ENCODE data around the gene TRIP11.

Gene TRIP11

GRCh38 chr14:91919814-91920213, 120.0 kb downstream of the TRIP11 start:
- H3K79me1 ChIP-seq (ENCODE audit: low read length) = no peaks in the 10 kb centered on the region
- no peak overlapping the region for H3K27ac ChIP-seq (ENCODE audit: low read depth, low read length)
- H4K91ac ChIP-seq (ENCODE audit: low read depth, low read length) = no peak overlapping the region
- no peak overlapping the region for H3K4me2 ChIP-seq (ENCODE audit: low read length)
- no peak overlapping the region for H3K23ac ChIP-seq (ENCODE audit: low read length)
- no peaks in the 10 kb centered on the region for H3K79me2 ChIP-seq (ENCODE audit: control insufficient read depth, insufficient read depth, low read length, poor library complexity)
- no peaks in the 10 kb centered on the region for H3K36me3 ChIP-seq (ENCODE audit: control insufficient read depth in 1 of 2, insufficient read depth in 2 of 2, low read length in 2 of 2)
- H2AK5ac ChIP-seq (ENCODE audit: low read length) = no peak overlapping the region
- H3K14ac ChIP-seq (ENCODE audit: low read length) = no peak overlapping the region
- H2BK5ac ChIP-seq (ENCODE audit: low read depth, low read length, poor library complexity) = no peak overlapping the region
- H3K4me1 ChIP-seq (ENCODE audit: control insufficient read depth in 1 of 2, insufficient read depth in 2 of 2, low read length in 2 of 2) = no peaks in the 10 kb centered on the region
- H4K8ac ChIP-seq (ENCODE audit: low read depth, low read length) = no peak overlapping the region
- no peak overlapping the region for H3K4ac ChIP-seq (ENCODE audit: low read depth, low read length)
- no peak overlapping the region for H2AFZ ChIP-seq (ENCODE audit: insufficient read depth, low read length, poor library complexity)
- H3K18ac ChIP-seq (ENCODE audit: low read length) = no peak overlapping the region
- peaks cover 2% of the 10 kb centered on the region for H3K9me3 ChIP-seq (ENCODE audit: insufficient read depth, low read depth, low read length)
- no peak overlapping the region for H2BK120ac ChIP-seq (ENCODE audit: insufficient read depth, low read length, poor library complexity)
- no peak for DNase-seq
- no peak overlapping the region for H4K12ac ChIP-seq (ENCODE audit: low read depth, low read length)
- no peak overlapping the region for H3K9ac ChIP-seq (ENCODE audit: low read length)
- H3K27me3 ChIP-seq (ENCODE audit: insufficient read depth, low read length) = no peaks in the 10 kb centered on the region
- H2BK12ac ChIP-seq (ENCODE audit: low read length) = no peak overlapping the region
- H3K4me3 ChIP-seq (ENCODE audit: low read depth, low read length) = no peak overlapping the region
- WGBS (ENCODE audit: extremely low coverage, insufficient coverage, insufficient read length) = no CpG with 5 or more reads among the region's 4 CpGs

GRCh38 chr14:91918186-91918883, 121.5 kb downstream of the TRIP11 start:
- Histone ChIP-seq H3K14ac (ENCODE audit: low read length) (no peak overlapping the region), H3K4ac (ENCODE audit: low read depth, low read length) (no peak overlapping the region), H3K27ac (ENCODE audit: low read depth, low read length) (no peak overlapping the region), H2AFZ (ENCODE audit: insufficient read depth, low read length, poor library complexity) (no peak overlapping the region), H2BK120ac (ENCODE audit: insufficient read depth, low read length, poor library complexity) (no peak overlapping the region), H4K8ac (ENCODE audit: low read depth, low read length) (no peak overlapping the region), H3K36me3 (ENCODE audit: control insufficient read depth in 1 of 2, insufficient read depth in 2 of 2, low read length in 2 of 2) (no peaks in the 10 kb centered on the region), H2BK12ac (ENCODE audit: low read length) (no peak overlapping the region), H3K18ac (ENCODE audit: low read length) (no peak overlapping the region), H3K4me2 (ENCODE audit: low read length) (no peak overlapping the region), H4K12ac (ENCODE audit: low read depth, low read length) (no peak overlapping the region), H3K27me3 (ENCODE audit: insufficient read depth, low read length) (no peaks in the 10 kb centered on the region), H3K4me3 (ENCODE audit: low read depth, low read length) (no peak overlapping the region), H3K79me1 (ENCODE audit: low read length) (no peaks in the 10 kb centered on the region), H3K23ac (ENCODE audit: low read length) (no peak overlapping the region), H4K91ac (ENCODE audit: low read depth, low read length) (no peak overlapping the region), H2BK5ac (ENCODE audit: low read depth, low read length, poor library complexity) (no peak overlapping the region), H3K9ac (ENCODE audit: low read length) (no peak overlapping the region), H3K9me3 (ENCODE audit: insufficient read depth, low read depth, low read length) (peaks cover 2% of the 10 kb centered on the region), H3K79me2 (ENCODE audit: control insufficient read depth, insufficient read depth, low read length, poor library complexity) (no peaks in the 10 kb centered on the region), H2AK5ac (ENCODE audit: low read length) (no peak overlapping the region), H3K4me1 (ENCODE audit: control insufficient read depth in 1 of 2, insufficient read depth in 2 of 2, low read length in 2 of 2) (no peaks in the 10 kb centered on the region)
- no peak for DNase-seq
- WGBS (ENCODE audit: extremely low coverage, insufficient coverage, insufficient read length) = no CpG with 5 or more reads among the region's 5 CpGs
